RWPE1 (cell line): Measurements from ENCODE around the gene TENM4.

Experiments
- CTCF ChIA-PET: fragments of 350-600 bp; sonication (Branson Sonifier 250); formaldehyde crosslinking; extraction: SDS; loops from one replicate; lab custom pipeline; 2021; lab: Yijun Ruan, JAX
- POLR2A ChIA-PET: fragments of 400-600 bp; formaldehyde crosslinking; extraction: SDS; loops from one replicate; lab custom pipeline; 2020; ENCODE audit warnings: antibody characterized with exemption; ENCODE audit not compliant: low non-redundant PET; lab: Yijun Ruan, JAX
- DNase-seq: peaks from one replicate; pipeline ENCODE4 v3.0.0; 2012; ENCODE audit warnings: low spot score
- H3K27ac ChIP-seq: fragments of 450-650 bp; 2 replicates; pipeline ENCODE4 v1.5.1; 2017
- CTCF ChIP-seq: fragments of 450-650 bp; conservative IDR thresholded peaks from 2 replicates; pipeline ENCODE4 v1.5.1; 2017; ENCODE audit warnings: low read depth, mild to moderate bottlenecking

The TENM4 gene

DNA sequence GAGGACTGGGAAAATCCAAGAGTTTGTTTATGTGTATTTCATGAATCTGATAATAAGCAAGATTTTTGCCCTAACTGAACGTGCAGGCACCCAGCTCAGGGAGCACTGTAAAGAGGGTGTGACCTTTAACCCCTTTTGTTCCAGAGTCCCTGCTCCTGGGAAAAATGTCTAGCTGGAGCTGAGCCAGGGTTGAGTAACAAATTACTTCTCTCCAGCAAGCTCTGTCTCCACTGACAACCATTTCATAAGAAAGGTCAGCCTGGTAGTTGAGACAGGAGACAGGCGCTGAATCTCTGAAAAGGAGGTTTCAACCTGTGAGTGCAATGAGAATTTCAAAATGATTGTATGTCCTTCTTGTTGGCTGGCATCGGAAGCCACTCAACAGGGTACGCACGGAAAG, 709.8 kb downstream of the TENM4 start:
- no peak overlapping the region for H3K27ac ChIP-seq
- ChIA-PET CTCF (interaction anchor here (0.6 kb wide), 1 partner anchor 648 kb away, joined by 6 read pairs; no protein-coding TSS in a partner anchor), POLR2A (no interaction called here)
- DNase-seq, result no peak
- TF ChIP-seq CTCF, result no peak

DNA sequence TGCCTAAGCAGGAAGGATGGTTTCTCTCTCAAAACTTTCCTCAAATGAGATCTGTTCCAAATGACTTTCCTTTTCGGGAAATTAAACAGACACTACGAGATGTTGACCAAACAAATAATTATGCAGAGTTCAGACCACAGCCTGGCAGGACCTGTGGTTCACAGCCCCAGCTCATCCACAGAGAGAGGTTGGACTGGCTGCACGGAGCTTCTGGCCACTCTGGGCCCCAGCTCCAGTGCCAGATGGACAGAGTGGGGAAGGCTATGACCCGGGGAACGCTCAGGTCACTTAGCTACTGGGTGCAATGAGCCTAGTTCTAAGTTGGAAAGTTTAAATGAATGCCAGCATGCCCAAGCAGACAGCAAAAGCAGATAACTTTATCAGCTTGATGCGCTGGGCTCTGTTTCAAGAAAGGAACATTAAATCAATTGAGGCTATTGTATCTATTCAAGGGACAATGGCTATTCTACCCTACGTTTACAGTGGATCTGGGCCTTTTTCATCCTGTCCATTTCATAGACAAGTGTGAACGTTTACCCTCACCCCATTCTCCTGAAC, 710.5 kb downstream of the TENM4 start:
- no peak for TF ChIP-seq CTCF
- no peak for DNase-seq
- POLR2A ChIA-PET, result no interaction called here
- H3K27ac ChIP-seq, result no peak overlapping the region
- CTCF ChIA-PET, result interaction anchor here (0.6 kb wide), 1 partner anchor 1847 kb away, joined by 10 read pairs; no protein-coding TSS in a partner anchor

GRCh38 chr11:78727816-78728215, 713.0 kb downstream of the TENM4 start:
- DNase-seq, result no peak
- POLR2A ChIA-PET, result no interaction called here
- CTCF ChIA-PET, result no interaction called here
- no peak for TF ChIP-seq CTCF
- H3K27ac ChIP-seq, result no peak overlapping the region

- POLR2A ChIA-PET, result no interaction called here
- no peak overlapping the region for H3K27ac ChIP-seq
- CTCF ChIA-PET, result interaction anchor here (0.7 kb wide), 1 partner anchor 386 kb away, joined by 5 read pairs; no protein-coding TSS in a partner anchor
- no peak for DNase-seq
- TF ChIP-seq CTCF, result no peak
These were observed 715.6 kb downstream of the TENM4 start for GRCh38 chr11:78725200-78725599.

DNA sequence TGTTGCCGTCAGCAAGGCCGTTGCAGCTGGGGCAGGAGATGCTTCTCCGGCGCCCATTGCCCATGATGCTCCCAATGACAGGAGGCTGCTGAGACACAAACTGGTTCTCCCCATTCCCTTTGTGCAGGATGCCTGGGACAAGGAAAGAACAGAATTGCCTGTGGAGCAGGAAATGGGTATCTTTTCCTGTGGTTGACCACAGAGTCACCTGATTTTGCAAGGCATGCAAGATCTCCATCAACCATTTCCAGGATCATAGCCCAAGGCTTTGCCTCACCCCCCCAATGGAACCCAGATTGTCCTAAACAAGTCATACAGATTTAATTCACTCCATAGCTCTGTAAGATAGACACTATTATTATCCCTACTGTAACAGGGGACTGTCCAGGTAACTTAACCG, 718.0 kb downstream of the TENM4 start:
- no peak overlapping the region for H3K27ac ChIP-seq
- DNase-seq, result no peak
- no peak for TF ChIP-seq CTCF
- CTCF ChIA-PET, result interaction anchor here (0.6 to 1.6 kb wide), 2 partner anchors 78 to 369 kb away, joined by 3 read pairs; no protein-coding TSS in a partner anchor
- POLR2A ChIA-PET, result no interaction called here

DNA sequence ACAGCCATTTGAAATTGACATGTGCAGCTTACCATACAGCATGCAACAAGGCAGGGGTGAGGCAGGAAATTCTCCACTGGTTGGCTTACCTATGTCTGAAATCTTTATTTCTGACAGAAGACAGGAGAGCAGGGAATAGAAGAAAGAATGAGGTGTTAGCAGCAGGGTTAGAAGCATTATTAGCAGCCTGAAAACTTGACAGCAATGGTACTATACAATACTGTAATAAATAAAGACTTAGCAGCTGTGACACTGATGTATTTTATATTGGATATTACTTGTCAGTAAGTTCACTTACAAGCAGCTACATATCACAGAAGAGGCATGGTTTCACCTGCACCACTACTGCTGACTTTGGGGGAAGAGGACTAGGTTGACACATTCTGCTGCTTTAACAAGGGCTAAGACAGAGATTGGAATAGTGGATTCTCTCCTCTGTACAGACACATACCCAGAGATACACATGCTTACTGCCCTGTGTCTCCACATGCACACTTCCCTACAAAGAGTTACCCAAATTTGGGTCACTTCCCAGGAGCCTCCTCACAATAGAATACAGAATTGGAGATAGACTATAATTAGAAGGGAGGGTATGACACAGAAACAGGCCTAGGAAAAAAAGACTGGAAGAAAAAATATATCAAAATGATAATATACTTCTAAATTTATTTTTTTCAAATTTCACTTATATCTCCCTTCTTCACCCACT, 720.4 kb downstream of the TENM4 start:
- CTCF ChIA-PET, result no interaction called here
- TF ChIP-seq CTCF, result no peak
- DNase-seq, result no peak
- H3K27ac ChIP-seq, result no peak overlapping the region
- POLR2A ChIA-PET, result no interaction called here
